ENCODE data around the gene RNF38.
A peak's percentile ranks its signal among the peaks of the same experiment; 100 is the strongest.
"Not testable (repeated sequence)": the region's sequence is repeated elsewhere in the genome, so short reads cannot be mapped to it uniquely, and the experiment has no call there.

RNF38 gene

GRCh38 chr9:36407122-36407723 lies 7.2 kb upstream of the RNF38 start:
- DNase-seq (ENCODE audit: low read depth in 3 of 3) = peak; percentile 15 to 40 (median 31)

DNA sequence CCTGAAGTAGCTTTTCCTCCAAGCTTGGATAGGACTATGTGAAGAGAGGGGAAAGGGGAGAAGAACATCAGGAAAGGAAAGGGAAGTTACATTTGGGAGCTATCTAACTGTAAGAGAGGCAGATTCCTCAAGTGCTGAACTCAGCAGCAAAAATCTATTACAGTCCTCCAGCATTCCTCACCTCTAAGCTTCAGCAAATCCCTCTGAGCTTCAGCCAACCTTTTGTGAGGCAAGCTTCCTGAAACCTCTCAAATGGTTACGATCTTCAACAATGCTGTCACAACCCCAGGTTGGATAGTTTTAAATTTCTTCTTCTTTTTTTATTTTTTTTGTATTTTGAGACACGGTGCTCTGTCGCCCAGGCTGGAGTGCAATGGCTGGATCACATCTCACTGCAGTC lies 2.5 kb upstream of the RNF38 start:
- DNase-seq (ENCODE audit: low read depth in 3 of 3) = no peak

GRCh38 chr9:36401897-36402480 lies 1.9 kb upstream of the RNF38 start:
- no peak for DNase-seq (ENCODE audit: low read depth in 3 of 3)

- DNase-seq (ENCODE audit: low read depth in 3 of 3) = no peak
Observed at GRCh38 chr9:36401164-36401740, 1.2 kb upstream of the RNF38 start.

- peak; percentile 84 to 92 (median 85) for DNase-seq (ENCODE audit: low read depth in 3 of 3)
Observed at GRCh38 chr9:36400332-36401163, 479 bp upstream of the RNF38 start.

DNA sequence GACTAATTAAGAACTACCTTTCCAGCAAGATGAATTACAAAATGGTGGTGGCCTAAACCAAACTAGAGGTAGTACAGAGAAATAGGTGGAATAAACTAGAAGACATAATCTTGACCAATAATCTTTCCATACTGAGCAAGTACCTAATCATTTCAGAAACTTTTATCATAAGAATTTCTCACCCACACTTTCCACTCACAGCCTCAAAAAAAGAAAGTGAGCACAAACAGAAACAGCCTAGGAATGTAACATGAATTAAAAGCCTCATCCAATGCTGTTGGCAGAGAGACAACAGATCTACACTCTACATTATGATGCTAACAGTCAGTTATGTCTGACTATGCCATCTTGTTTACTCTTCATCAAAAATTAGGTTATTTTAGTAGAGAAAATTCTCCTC lies 1.3 kb downstream of the RNF38 start:
- DNase-seq (ENCODE audit: low read depth in 3 of 3) = no peak

DNA sequence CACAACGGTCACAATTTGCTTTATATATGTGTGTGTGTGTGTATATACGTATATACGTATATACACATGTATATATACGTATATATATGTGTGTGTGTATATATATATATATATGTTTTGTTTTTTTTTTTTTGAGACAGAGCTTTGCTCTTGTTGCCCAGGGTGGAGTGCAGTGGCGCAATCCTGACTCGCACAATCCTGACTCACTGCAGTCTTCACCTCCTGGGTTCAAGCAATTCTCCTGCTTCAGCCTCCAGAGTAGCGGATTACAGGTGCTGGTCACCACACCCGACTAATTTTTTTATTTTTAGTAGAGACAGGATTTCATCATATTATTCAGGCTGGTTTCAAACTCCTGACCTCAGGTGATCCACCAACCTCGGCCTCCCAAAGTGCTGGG lies 3.1 kb downstream of the RNF38 start:
- DNase-seq (ENCODE audit: low read depth in 3 of 3) = no peak

- DNase-seq (ENCODE audit: low read depth in 3 of 3) = no peak
Observed at GRCh38 chr9:36392489-36392888, 7.6 kb downstream of the RNF38 start.

DNA sequence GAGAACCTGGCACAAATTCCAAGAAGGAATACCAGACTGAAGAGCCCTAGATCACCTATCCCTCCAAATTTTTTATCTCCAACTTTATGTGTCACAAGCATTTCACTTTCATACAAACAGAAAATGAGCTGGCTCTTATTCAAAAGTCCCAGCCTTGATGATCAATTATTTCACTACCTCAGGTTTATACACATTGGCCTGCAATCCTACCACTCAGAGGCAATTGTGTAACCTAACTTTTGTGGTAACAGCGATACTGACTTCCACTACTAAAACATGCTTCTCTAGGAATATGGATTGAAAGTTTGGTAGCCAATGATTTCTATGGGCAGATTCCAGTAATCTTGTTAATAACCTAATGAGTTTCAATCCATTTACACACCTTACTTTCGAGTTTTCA lies 10.5 kb downstream of the RNF38 start:
- no peak for DNase-seq (ENCODE audit: low read depth in 3 of 3)

DNA sequence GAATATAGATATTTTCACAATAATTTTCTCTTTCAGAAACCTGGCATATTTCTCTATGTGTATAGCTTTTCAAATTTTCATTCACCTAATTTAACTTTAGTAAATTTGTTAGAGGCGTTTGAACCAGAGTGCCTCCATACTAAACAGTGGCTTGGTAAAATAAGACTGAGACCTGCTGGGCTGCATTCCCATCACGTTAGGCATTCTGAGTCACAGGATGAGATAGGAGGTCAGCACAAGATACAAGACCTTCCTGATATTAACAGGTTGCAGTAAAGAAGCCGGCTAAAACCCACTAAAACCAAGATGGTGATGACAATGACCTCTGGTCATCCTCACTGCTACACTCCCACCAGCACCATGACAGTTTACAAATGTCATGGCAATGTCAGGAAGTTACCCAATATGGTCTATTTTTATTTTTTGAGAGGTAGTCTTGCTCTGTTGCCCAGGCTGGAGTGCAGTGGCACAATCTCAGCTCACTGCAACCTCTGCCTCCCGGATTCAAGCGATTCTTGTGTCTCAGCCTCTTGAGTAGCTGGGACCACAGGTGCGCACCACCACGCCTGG lies 13.6 kb downstream of the RNF38 start:
- DNase-seq (ENCODE audit: low read depth in 3 of 3) = not testable (repeated sequence)

GRCh38 chr9:36382484-36382883 lies 17.6 kb downstream of the RNF38 start:
- DNase-seq (ENCODE audit: low read depth in 3 of 3) = no peak

GRCh38 chr9:36364577-36364976 lies 35.5 kb downstream of the RNF38 start:
- DNase-seq (ENCODE audit: low read depth in 3 of 3) = no peak

DNA sequence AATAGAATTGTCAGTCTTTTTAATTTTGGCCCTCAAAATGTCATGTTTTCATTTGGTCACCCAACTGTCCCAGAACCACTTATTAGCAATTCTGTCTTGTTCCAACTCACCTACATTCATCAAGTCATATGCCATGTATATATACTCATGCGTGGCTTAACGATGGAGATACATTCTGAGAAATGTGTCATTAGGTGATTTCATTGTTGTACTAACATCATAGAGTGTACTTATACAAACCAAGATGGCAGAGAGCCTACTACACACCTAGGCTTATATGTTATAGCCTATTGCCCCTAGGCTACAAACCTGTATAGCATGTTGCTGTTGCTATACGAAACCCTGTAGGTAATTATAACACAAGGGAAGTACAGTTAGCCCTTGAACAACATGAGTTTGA lies 36.6 kb downstream of the RNF38 start:
- DNase-seq (ENCODE audit: low read depth in 3 of 3) = no peak

DNA sequence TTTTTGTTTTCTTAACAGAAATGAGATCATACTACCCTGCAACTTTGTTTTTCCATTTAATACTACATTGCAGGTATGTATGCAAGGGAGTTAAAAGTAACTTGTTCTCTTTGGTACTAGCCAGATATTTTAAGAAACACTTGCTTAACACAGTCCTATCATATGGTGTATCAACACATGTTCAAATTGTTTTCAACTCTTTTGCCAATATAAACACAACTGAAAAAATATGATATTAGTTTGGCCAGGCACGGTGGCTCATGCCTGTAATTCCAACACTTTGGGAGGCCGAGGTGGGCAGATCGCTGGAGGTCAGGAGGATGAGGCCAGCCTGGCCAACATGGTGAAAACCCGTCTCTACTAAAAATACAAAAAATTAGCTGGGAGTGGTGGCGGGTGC lies 41.6 kb downstream of the RNF38 start:
- DNase-seq (ENCODE audit: low read depth in 3 of 3) = no peak

- DNase-seq (ENCODE audit: low read depth in 3 of 3) = no peak
Observed at GRCh38 chr9:36357639-36358038, 42.4 kb downstream of the RNF38 start.

GRCh38 chr9:36346569-36346968 lies 53.5 kb downstream of the RNF38 start:
- DNase-seq (ENCODE audit: low read depth in 3 of 3) = no peak

DNA sequence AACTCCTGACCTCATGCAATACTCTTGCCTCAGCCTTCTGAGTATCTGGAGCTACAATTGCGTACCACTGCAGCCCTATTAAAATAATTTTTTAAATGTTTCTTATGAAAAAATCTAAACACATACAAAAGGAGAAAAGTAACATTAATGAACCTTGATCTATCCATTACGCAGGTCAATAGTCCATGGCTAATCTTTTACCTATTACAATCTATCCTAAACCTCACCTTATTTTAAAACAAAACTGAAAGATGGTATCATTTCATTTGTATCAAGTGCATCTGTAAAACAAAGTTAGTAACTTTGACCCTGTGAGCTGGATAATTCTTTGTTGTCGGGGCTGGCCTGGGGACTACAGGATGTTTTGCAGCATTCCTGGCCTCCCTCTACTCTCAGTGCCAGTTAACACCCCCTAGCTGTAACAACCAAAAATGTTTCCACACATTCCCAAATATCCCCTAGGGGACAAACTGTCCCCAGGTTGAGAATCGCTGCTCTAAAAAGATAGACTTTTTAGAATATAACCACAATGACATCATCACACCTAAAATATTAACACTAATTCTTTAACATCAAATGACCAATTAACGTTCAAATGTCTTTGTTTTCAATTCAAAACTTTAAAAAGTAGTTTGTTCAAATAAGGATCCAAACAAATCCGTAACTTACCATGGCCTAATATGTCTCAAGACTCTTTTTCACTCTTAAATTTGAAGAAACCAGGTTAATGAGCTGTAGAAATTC lies 54.8 kb downstream of the RNF38 start:
- no peak for DNase-seq (ENCODE audit: low read depth in 3 of 3)

- DNase-seq (ENCODE audit: low read depth in 3 of 3) = no peak
Observed at GRCh38 chr9:36341936-36342577, 58.0 kb downstream of the RNF38 start.

DNA sequence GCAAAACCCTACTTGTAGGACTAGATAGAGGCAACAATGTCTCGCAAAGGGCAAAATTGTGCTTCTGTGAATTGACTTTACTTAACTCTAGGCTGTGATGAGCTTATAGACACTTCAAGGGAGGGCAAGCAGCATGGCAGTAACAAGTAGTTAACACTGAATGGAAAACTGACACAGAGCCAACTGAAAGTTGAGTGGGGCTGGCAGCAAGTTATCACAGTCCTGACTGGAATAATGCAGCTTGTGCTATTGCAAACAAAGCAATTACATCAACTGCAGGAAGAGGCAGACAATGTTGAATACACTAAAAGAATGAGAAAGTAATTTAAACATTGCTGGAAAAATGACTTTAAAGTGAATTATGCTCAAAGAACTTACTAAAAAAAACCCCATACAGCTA lies 62.2 kb downstream of the RNF38 start:
- no peak for DNase-seq (ENCODE audit: low read depth in 3 of 3)

GRCh38 chr9:36337002-36337401 lies 63.1 kb downstream of the RNF38 start:
- no peak for DNase-seq (ENCODE audit: low read depth in 3 of 3)

All from stimulated activated CD4-positive, alpha-beta T cell treated with anti-CD3 and anti-CD28 coated beads, TNF-alpha, amount 100 ng/mL, for 4 hours (primary cell).